HL-60/S4 (cell line): ENCODE data around the gene IRAK2.

Experiments
- in situ Hi-C: fragments of 300-500 bp; cut with MboI; formaldehyde crosslinking; loops from 2 replicates; pipeline ENCODE4 v1.14.3; 2022; ENCODE audit warnings: low sequenced_read_pairs

IRAK2 gene

DNA sequence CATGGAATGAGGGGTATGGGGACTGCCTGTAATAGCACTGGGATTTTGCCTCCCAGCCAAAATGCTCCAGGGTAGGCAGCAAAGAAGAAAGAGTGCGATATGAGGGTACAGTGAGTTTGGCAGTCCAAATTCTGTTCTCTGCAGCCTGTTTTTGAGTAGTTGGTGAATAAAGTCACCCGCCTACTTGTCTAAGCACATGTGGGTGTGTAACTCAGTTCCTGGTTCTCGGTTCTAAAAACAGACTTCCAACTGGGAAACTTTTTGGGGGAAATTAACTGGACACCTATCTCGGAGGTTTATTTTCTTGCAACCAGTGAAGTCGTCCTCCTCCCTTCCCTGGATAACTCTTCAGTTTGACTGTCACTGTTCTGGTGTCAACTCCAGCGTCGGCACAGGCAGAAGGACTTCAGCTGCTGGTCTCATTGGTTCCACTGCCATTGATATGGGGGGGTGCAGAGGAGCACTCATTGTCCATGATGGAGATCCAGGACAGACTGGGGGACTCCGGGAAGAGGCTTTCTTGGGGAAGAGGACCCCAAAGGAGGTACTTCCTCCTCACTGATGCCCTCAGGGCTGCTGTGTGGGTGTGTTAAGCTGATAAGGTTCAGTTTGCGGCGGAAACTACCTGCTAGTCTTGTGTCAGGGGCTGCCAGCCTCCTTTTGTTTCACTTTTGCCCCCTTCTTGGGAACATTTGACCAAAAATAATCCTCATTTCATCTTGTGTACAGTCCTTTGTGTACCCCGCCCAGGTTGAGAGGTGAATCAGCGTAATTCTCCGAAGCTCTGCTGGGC, 114.9 kb downstream of the IRAK2 start:
- in situ Hi-C loops, result no loop called here

DNA sequence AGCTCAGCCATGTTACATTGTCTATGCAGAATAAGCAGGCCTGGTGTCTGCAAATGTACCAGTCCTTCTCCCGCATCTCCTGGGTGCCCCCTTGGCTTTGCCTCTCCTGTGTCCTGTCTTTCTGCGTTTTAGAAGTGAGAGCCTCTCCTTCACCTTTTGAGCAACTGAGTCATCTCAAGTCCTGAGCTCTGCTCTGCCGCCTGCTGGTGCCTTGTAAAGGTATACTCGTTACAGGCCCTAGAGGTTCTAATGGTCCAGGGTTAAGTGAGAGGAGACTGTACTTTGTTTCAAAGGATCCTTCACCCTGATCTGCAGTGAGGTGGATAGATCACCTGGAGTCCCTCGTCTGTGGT, 115.4 kb downstream of the IRAK2 start:
- in situ Hi-C loops, result no loop called here

DNA sequence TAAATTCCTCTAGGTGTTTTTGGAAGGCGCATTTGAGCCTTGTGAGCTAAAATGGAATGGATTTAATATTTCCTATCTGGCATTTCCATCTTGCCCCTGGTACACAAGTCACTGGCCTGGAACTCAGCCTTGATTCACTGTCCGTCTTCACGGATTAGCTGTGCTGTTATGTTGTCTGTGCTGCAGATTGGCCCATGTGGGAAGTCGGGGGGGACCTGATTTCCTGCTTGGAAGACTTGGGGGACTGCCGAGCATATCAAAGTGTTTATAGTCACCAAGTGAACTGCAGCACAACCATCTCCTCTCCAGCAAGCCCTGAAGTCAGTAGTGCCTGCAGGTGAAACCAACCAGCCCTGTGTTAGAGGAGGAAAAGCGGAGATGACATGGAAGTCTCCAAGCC, 115.9 kb downstream of the IRAK2 start:
- in situ Hi-C loops, result no loop called here

DNA sequence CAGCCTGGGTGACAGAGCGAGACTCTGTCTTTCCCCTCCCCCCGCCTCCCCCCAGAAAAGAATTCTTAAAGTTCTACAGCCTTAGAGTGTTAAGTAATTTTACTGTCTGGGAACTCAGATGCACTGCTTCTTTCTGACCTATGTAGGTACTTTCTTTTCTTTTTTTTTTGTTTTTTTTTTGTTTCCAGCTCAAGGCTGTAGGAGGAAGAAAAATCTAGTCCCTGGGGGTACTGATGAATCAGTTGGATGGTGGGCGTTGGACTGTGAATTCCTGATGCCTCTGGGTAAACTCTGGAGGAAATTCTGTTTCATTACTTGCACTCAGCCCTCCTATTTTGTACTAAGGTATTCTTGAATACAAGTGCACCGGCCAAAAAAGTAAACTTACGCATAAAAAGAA, 117.2 kb downstream of the IRAK2 start:
- in situ Hi-C loops, result no loop called here

DNA sequence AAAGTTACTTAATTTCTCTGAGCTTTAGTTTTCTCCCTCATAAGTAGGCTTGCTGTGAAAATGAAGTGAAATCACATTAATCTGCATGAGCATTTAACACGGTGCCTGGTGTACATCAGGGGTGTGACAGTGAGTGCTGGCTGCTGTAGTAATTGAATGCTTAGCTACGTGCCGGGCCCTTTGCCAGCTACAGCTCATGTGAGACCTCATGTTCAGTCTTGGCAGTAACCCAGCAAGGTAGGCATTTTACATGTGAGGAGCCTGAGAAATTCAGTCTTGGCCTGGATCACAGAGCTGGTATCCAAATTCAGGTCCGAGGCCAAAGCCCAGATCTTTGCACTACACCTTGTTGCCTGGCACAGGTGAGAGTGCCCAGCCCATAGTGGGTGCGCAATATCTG, 118.9 kb downstream of the IRAK2 start:
- in situ Hi-C loops, result no loop called here

DNA sequence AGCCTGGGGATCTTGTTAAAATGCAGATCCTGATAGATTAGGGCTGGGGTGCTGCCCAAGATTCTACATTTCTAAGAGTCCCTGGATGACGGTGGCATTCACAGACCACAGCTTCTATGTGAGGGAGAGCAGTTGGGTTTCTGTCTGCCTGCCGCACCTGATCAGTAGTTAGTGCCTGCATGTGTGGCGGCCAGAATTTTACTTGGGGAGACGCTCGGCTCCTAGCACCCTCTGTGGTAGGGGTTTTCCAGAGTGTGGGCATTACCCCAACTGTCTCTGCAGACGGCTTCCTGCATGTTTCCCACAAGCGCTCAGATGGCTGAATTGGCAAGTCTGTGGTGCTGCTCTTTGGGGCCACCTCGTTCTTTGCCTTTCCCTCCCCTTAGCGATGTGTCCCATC, 119.8 kb downstream of the IRAK2 start:
- in situ Hi-C loops, result no loop called here

DNA sequence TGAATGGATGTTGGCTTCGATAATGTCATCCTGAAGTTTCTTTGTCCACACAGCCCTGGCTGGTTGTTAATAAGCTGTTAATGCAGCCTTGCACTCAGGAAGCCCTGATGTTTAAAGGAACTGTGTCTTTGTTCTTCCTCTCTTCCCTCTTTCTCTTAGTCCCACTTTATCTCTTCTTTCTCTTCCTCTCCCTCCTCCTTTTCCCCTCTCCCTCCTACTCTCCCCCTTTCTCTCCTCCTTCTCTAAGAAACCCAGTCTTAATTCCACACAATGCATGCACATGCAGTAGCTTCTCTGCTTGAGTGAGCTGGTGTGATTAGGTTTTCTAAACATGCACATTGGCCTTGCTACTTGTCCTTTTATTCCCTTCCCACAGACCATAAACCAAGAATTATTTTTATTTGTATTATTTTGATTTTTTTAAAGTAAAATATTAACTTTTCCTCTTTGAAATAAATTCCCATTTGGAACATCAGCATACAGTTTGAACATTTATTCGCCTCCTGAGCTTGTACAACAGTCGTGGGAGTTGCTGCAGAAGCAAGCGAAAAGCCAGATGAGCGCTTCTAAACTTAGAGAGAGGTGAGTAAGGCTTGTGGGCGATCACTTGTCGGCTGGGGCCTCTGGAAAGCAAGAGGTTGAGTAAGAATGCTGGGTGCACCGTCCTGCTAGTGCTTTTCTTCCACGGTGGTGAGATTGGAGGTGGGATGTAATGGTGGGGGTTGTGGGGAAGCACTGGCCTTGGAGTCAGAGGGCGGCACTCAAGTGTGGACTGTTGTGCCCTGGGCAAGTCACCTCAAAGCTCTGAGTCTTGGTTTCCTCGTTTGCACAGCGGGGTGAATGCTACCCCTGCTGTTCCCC, 120.8 kb downstream of the IRAK2 start:
- in situ Hi-C loops, result no loop called here

DNA sequence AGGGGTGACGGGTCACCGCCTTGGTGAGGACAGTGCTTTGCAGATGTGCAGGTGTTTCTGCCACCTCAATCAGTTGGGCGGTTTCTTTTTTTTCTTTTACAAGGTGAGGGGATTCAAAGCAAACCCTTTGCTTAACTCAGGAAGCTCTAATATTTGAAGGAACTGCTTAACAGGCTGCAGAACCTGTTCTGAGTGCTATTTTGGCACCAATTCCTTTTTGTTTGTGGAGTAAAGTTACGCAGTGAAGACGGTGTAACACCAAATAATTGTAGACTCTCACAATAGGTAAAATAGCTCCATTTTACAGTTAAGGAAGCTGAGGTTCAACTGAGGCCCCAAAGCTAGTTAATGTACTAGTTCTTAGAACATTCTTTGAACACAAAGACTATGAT, 121.4 kb downstream of the IRAK2 start:
- in situ Hi-C loops, result no loop called here

DNA sequence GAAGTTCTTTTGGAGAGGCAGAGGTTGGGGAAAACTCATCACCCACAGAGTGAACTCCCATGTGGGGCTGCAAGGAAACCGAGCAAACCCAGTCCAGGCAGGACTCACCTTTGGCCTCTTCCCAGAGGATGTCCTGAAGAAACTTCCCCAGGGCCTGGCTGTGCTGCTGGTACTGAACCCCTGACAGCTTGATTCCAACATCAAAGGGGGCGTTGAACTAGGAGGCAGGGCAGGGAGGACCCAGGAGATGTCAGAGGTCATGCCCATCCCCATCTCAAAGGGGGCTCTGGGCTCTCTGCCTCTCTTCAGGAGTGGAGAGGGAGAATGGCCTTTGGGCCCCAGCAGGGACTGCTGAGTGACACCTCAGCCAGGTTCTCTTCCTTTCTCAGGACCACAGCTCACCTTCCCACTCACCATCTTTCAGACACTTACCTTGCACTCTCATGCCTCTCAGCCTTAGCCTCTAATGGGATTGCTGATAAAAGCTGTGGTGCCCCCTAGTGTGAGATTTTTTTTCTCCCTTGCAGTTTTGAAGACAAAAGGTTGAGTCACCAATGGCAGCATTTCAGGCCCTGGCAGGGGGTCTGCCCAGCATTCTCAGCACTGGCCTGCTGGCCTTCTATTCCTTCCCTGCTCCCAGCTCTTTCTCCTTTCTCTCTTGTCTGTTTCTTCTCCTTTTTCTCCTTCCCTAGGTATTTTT, 122.0 kb downstream of the IRAK2 start:
- in situ Hi-C loops, result no loop called here

DNA sequence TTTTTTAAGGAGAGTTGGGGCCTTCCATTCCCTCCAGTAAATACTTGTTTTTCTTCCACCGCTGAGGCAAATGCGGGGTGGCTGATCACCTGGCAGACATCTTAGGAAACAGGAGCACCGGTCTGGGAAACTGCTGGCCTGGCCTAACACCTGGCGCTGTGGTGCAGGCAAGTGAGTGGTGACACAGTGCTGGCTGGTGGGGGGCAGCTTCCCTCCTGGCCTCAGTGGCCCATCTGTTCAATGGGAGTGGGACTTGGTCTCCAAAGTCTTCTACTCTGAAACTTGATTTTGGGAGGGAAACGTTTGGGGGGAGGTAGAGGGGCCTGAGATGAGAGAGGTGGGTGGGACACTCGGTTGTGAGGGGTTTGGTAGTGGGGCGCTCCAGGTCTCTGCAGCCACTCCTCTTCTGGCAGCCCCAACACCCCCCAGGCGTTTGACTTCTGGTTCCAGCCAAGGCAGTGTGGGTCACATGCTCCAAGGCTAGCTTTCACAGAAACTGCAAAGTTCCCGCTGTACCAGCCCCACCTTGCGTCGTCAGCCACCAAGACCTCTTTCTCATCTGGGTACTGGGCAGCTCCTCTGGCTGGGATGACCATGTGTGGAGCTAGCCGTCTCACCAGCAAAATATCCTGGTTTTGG, 123.3 kb downstream of the IRAK2 start:
- in situ Hi-C loops, result no loop called here

DNA sequence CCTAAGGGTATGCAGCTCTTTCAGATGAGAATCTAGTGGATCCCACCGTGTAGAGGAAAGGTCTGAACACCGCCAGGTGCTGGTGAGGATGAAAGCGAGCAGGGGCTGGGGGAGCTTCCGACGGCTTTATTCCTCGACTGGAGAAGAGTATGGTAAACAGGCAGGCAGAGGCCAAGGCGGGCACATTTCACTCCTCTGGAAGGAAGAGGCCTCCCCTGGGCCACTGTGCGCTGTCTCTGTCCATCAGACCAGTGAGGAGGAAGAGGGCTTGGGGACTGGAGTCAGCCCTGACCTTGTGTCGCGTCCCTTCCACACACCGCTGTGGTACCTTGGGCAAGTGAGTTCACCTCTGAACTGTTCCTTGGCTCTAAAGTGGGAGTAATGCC, 123.8 kb downstream of the IRAK2 start:
- in situ Hi-C loops, result no loop called here

DNA sequence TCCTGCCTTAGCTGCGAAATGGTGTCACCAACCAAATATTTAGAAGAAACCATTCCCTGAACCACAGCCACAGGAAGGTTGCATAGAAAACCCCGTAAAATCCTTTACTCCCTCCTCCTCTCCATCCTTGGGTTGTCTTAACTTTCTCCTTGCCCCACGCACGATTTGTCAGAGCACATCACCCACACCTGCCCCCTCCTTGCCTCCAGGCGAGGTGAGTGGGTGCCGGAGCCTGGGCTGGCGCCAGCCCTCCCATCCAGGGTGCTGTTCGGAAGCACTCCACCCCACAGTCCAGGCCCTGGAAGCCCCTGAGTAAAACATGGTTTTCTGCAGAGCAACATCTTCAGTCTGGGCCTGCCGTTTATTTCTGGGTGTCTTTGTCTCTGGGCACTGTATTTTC, 124.4 kb downstream of the IRAK2 start:
- in situ Hi-C loops, result no loop called here

DNA sequence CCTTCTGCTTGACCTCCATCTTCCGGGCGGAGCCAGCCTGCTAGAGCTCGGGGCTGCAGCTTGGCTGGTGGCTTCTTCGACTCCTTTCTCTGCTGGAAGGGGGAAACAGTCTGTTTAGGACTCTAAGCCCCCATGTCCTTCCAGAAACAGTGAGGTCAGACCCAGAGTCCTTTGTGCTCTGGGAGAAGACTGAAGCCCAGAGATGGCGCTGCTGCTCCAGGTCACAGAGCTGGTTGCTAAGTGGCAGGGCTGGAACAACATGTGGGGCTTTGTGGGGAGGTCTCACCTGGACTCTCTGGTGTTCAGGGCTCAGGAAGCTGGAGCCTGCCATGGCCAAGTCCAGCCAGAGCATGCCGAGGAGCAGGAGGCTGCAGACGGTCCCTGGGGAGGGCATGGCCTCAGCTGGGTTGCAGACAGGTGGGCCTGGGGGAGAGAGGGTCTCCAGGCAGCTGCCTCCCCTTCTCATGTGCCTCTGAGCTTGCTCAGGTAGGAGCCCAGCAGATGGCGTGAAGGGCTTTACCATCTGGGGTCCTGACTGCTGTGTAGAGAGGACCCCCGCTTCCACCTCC, 125.2 kb downstream of the IRAK2 start:
- in situ Hi-C loops, result no loop called here

DNA sequence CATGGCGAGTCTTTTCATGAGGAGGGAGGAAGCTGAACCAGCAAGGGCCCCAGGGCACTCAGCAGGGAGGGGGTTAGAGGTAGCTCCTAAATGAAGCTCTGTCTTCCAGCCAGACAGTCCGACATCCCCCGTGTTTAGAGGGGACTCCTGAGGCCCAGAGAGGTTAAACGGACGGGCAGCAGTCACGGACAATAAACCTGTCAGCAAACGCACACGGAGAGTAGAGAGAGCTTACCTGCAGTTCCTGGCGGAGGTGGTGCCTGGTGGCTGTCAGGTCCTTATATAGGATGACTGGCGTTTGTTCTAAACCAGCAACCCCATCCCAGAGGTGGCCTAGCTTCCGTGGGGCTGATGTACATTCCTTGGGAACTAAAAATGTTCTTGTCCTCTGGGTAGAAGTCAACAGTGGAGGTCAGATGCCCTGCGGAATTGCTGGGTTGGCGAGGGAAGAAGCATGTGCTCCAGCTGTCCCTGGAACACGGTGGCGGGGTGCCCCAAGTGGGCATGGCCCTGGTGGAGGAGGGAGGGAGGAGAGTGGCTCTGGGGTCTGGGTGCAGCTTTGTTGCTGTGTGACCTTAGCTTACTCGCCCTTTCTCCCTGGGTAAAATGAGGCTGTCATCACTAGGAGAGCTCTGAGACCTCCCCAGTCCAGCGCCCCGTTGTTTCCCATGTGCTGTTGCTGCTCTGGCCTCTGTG, 125.9 kb downstream of the IRAK2 start:
- in situ Hi-C loops, result no loop called here

DNA sequence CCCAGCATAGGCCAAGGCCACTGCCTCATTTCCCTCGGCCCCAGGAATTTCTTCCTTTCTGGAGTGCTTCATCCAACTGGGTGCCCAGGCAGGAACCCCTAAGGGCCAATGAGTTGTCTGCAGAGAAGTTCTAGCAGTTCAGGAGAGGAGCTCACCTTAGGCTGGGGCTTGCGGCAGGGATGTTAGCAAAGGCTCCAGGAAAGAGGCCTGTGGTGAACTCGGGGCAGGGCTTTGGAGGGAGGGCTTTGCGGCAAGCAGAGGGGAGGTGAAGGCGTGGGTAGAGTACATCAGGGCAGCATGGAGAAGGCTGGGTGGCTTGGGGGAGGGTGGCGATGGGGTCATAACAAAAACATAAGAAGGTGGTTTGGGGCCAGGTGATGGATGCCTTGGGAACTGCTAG, 126.9 kb downstream of the IRAK2 start:
- in situ Hi-C loops, result no loop called here

DNA sequence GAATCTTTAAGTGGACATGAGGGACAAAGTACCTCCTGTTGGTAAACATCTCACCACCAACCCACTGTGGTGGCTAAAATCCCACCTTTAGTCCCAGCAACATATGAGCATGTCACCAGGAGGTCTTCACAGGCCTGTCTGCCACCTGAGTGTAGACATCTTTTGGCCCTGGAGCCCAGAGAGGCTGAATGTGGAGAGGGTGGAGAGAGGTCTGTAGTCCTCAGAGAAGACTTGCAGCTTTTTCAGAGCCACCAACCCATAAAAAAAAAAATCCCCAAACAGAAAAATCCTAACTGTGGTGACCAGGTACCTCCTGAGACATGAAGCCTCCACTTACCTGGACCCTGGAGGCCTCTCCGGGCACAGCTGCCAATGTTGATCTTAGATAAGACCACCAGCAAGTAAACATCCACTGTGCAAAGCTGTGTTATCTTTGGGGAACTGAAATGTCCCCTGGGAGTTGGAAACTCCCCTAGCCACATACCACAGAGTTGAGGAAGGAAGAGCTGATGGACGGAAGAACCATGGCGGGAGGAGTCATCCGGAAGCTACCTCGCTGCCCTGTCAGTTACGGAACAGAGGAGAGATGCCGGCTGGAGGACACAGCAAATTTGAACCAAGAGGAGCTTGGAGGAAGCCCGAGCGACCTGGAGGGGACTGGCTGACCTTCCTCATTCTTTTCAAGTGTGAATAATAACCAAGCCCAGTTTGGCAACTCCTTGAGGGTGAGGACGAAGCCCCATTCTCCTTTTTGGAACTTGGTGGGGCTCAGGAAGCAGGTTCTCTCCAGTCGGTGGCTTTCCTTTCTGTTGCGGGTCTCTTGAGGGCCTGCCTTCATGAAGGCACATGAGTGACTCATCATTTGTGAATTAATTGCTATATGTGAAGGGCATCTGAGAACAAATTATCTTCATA, 128.0 kb downstream of the IRAK2 start, which contains the start of gene GHRL:
GHRL (minus strand) TSS at position 443 of the 915 bp plus-strand sequence. CDS start 2,767 bp downstream, outside the sequence.
- in situ Hi-C loops, result no loop called here
